Vagina (tissue), 2 donors: ENCODE data around the gene NAV2. TPM values are rescaled to one million over a fixed set of nuclear protein-coding genes. Genes with fewer than 3 reads are reported as not detected.
"Not testable (repeated sequence)": the region's sequence is repeated elsewhere in the genome, so short reads cannot be mapped to it uniquely, and the experiment has no call there.

ENCODE experiments used
- DNase-seq, 2 donors: peaks; one replicate each; pipeline ENCODE4 v3.0.0-alpha.2; 2017; ENCODE audit errors: extremely low spot score in 2 of 2
- H3K27ac ChIP-seq: fragments of 200-600 bp; sonication (generic); one replicate; pipeline ENCODE4 v1.5.1; 2019
- H3K27me3 ChIP-seq: fragments of 200-600 bp; sonication (generic); one replicate; pipeline ENCODE4 v1.5.1; 2019
- H3K36me3 ChIP-seq, 2 donors: fragments of 200-600 bp; sonication (generic); one replicate each; pipeline ENCODE4 v1.5.1; 2017 to 2019
- H3K4me1 ChIP-seq: fragments of 200-600 bp; sonication (generic); one replicate; pipeline ENCODE4 v1.5.1; 2019
- H3K4me3 ChIP-seq, 2 donors: fragments of 200-600 bp; sonication (generic); 1 replicate in 1 of 2; 2 replicates in 1 of 2; pipeline ENCODE4 v1.5.1; 2016 to 2019
- H3K9me3 ChIP-seq: fragments of 200-600 bp; sonication (generic); one replicate; pipeline ENCODE4 v1.5.1; 2019
- POLR2A ChIP-seq, 2 donors: fragments of 450-650 bp; IDR thresholded peaks; one replicate each; pipeline ENCODE4 v1.6.1; 2017; ENCODE audit warnings: antibody characterized with exemption in 2 of 2, mild to moderate bottlenecking in 2 of 2, moderate library complexity in 2 of 2
- POLR2AphosphoS5 ChIP-seq, 2 donors: sonication (generic); formaldehyde crosslinking; IDR thresholded peaks; one replicate each; pipeline ENCODE4 v1.9.0; 2017; ENCODE audit warnings: antibody characterized with exemption in 2 of 2, mild to moderate bottlenecking in 2 of 2, low read depth in 1 of 2; ENCODE audit not compliant: insufficient read depth in 1 of 2
- intact Hi-C: fragments of 100-400 bp; cut with DNase I; formaldehyde crosslinking; loops from one replicate; pipeline ENCODE4 v1.15.1; 2023
- total RNA-seq: library from RNA; depleted of rRNA; stranded (reverse); fragments of >200 nt; gene quantifications from one replicate; pipeline ENCODE4 v1.2.3, GENCODE V29; 2016
- TF ChIP-seq, protein P1 (sequence below), 3 experiments: fragments of 450-650 bp in 2 of 3; fragments of 200-600 bp in 1 of 3; sonication (generic) in 1 of 3; IDR thresholded peaks; one replicate each; pipeline ENCODE4 v1.5.1; 2017 to 2019; ENCODE audit warnings: antibody characterized with exemption in 3 of 3, mild to moderate bottlenecking in 2 of 3, moderate library complexity in 2 of 3

NAV2 gene
- total RNA-seq, 1 donor from 2014 or later: 25.3 TPM

DNA sequence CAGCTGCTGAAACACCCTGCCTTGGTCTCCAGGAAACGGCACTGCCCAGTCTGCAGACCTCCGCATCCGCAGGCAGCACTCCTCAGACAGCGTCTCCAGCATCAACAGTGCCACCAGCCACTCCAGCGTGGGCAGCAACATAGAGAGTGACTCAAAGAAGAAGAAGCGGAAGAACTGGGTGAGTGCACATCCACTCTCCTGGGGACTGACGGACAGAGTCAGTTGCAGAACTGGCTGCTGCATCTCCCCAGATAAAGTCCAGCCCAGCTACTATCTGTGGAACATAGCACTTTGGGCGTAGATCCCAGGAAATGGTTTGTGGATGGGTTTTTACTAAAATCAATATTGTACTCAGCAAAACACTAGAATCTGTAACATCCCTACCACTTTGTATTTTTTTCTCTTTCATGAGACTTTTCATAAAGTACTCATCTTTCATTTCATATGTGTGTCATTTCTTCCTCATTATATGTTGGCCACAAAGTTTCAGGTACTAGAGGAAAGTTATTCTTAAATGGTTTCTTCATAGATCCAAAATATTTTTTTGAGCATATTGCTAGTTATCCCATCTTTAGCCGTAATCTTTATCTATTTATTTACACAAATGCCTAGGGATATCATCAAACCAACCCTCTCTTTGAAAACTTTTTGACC is 367.5 kb downstream of the NAV2 start:
- TF ChIP-seq POLR2AphosphoS5 (IDR thresholded peaks at IDR 0.05; ENCODE audit: insufficient read depth in 1 of 2, low read depth in 1 of 2) (no peak), POLR2A (IDR thresholded peaks at IDR 0.05) (no peak)
- TF ChIP-seq, protein P1, sequence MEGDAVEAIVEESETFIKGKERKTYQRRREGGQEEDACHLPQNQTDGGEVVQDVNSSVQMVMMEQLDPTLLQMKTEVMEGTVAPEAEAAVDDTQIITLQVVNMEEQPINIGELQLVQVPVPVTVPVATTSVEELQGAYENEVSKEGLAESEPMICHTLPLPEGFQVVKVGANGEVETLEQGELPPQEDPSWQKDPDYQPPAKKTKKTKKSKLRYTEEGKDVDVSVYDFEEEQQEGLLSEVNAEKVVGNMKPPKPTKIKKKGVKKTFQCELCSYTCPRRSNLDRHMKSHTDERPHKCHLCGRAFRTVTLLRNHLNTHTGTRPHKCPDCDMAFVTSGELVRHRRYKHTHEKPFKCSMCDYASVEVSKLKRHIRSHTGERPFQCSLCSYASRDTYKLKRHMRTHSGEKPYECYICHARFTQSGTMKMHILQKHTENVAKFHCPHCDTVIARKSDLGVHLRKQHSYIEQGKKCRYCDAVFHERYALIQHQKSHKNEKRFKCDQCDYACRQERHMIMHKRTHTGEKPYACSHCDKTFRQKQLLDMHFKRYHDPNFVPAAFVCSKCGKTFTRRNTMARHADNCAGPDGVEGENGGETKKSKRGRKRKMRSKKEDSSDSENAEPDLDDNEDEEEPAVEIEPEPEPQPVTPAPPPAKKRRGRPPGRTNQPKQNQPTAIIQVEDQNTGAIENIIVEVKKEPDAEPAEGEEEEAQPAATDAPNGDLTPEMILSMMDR (IDR thresholded peaks at IDR 0.05): no peak
- H3K9me3 ChIP-seq: no peaks in the 10 kb centered on the region
- no peaks in the 10 kb centered on the region for H3K4me1 ChIP-seq
- H3K27me3 ChIP-seq: no peaks in the 10 kb centered on the region
- DNase-seq: no peak
- no peak overlapping the region for H3K4me3 ChIP-seq
- intact Hi-C loops: loop anchor here (5.0 kb wide), 1 partner anchor 1053 kb away; no protein-coding TSS in a partner anchor
- H3K36me3 ChIP-seq: peaks cover 0 to 38% of the 10 kb centered on the region in 2 donors
- no peak overlapping the region for H3K27ac ChIP-seq

DNA sequence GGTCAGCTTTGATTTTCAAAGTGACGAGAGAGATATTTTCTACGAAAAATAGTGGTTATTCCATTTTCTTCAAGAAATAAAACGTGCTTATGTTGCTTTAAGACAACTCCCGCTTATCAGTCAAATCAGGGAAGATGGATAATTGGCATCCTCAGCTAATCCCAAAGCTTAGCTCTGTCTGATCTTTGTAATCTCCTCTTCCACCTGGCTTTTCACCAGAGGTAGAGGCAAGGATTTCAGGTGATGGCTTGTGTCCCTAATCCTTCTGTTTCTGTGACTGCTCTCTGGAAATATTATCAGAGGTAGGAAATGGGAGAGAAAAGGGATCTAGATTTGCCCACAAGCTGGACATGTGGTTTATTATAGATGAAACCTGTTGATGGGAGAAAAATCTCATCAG is 368.7 kb downstream of the NAV2 start:
- intact Hi-C loops: loop anchor here (5.0 kb wide), 1 partner anchor 1054 kb away; no protein-coding TSS in a partner anchor

DNA sequence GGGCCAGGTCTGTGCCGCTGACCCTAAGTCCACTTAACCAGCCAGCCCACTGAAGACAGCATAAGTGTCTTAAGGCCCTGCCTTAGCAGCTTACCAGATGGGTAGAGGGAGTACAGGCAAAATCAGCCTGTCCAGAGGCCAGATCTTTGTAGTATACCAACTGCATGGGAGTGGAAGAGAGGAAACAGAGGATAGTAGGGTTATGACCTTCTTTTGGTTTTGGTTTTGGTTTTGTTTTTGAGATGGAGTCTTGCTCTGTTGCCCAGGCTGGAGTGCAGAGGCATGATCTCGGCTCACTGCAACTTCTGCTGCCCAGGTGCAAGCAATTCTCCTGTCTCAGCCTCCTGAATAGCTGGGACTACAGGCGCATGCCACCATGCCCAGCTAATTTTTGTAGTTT is 371.2 kb downstream of the NAV2 start:
- H3K27me3 ChIP-seq, H3K9me3 ChIP-seq, H3K4me1 ChIP-seq, DNase-seq, H3K4me3 ChIP-seq, H3K27ac ChIP-seq: not testable (repeated sequence)
- intact Hi-C loops: loop anchor here (5.0 kb wide), 1 partner anchor 1057 kb away; no protein-coding TSS in a partner anchor
- peaks cover 0 to 50% of the 10 kb centered on the region in 2 donors for H3K36me3 ChIP-seq

More for the DNA sequence above, 368.7 kb downstream of the NAV2 start:
- Histone ChIP-seq H3K4me3 (no peak overlapping the region), H3K36me3 (peaks cover 0 to 48% of the 10 kb centered on the region in 2 donors), H3K27ac (no peak overlapping the region), H3K4me1 (no peaks in the 10 kb centered on the region), H3K27me3 (no peaks in the 10 kb centered on the region), H3K9me3 (no peaks in the 10 kb centered on the region)
- DNase-seq: no peak
- TF ChIP-seq POLR2AphosphoS5 (IDR thresholded peaks at IDR 0.05; ENCODE audit: insufficient read depth in 1 of 2, low read depth in 1 of 2) (no peak), POLR2A (IDR thresholded peaks at IDR 0.05) (no peak)
- TF ChIP-seq, protein P1 (IDR thresholded peaks at IDR 0.05): no peak

DNA sequence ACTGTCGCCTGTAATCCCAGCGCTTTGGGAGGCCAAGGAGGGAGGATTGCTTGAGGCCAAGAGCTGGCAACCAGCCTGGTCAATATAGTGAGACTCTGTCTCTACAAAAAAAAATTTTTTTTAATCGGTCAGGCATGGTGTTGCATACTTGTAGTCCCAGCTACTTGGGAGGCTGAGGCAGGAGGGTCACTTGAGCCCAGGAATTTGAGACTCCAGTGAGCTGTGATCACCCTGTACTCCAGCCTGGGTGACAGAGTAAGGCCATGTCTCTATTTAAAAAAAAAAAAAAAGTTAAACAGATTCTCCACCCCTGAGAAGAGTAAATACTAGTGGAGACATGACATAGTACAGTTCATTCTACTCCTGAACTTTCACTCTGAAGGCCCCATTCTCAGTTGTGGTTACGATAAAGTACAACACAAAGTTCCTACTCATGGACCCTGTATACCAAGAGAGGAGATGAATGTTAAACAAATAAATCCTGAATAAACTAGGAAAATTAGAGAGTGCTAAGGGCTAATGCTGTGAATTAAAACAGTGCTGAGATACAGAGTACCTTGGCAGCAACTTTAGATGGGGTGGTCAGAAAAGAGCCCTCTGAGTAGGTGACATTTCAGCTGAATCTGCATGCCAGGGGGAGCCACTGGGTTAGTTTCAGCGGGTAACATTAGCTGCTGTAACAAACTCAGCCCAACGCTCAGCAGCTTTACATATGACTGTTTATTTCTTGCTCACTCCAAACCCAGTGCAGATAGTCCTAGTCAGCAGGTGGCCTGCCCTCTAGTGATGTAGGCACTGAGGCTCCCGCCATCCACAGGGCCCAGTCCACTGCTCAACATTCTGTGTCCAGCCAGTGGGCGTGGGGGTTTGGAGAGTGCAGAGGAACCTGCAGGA is 372.5 kb downstream of the NAV2 start:
- no peak for DNase-seq
- Histone ChIP-seq H3K9me3 (no peaks in the 10 kb centered on the region), H3K36me3 (peaks cover 0 to 40% of the 10 kb centered on the region in 2 donors), H3K4me1 (no peaks in the 10 kb centered on the region), H3K27ac (no peak overlapping the region), H3K4me3 (no peak overlapping the region), H3K27me3 (no peaks in the 10 kb centered on the region)
- TF ChIP-seq POLR2A (IDR thresholded peaks at IDR 0.05) (no peak), POLR2AphosphoS5 (IDR thresholded peaks at IDR 0.05; ENCODE audit: insufficient read depth in 1 of 2, low read depth in 1 of 2) (no peak)
- TF ChIP-seq, protein P1 (IDR thresholded peaks at IDR 0.05): no peak
- intact Hi-C loops: loop anchor here (5.0 kb wide), 1 partner anchor 1058 kb away; no protein-coding TSS in a partner anchor

DNA sequence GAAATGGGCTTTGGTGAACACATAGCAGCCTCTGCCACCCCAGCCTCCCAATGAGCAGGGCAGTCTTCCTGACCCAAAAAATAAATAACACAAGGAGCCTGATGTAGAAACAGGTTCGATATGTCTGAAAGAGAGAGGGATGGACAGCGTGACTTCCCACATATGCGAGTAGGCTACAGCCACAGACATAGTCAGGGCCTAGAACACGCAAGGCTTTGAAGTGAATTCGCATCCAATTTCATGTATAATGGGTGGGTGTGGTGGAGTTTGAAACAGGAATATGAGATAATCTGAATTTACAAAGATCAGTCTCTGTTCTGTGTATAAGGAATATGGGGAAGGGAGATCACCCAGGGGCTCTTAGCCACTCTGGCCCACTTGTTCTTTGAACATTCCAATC is 373.3 kb downstream of the NAV2 start:
- intact Hi-C loops: no loop called here
- Histone ChIP-seq H3K9me3 (no peaks in the 10 kb centered on the region), H3K27me3 (no peaks in the 10 kb centered on the region), H3K27ac (no peak overlapping the region), H3K4me1 (no peaks in the 10 kb centered on the region), H3K4me3 (no peak overlapping the region), H3K36me3 (peaks cover 0 to 40% of the 10 kb centered on the region in 2 donors)
- no peak for TF ChIP-seq POLR2A (IDR thresholded peaks at IDR 0.05)
- TF ChIP-seq, protein P1 (IDR thresholded peaks at IDR 0.05): no peak
- no peak for TF ChIP-seq POLR2AphosphoS5 (IDR thresholded peaks at IDR 0.05; ENCODE audit: insufficient read depth in 1 of 2, low read depth in 1 of 2)
- DNase-seq: no peak
